Activated CD4-positive, alpha-beta T cell treated with anti-CD3 and anti-CD28 coated beads, Interleukin-2, Interleukin-4, amounts not matched to agents 100 ng/mL and 50 ng/mL, durations not matched to agents 16 hours and 8 hours (primary cell): ENCODE data around the gene ZSCAN4.

ENCODE experiments used
- DNase-seq: peaks from one replicate; pipeline ENCODE4 v3.0.0-alpha.2; 2020; ENCODE audit warnings: low spot score

ZSCAN4 gene

DNA sequence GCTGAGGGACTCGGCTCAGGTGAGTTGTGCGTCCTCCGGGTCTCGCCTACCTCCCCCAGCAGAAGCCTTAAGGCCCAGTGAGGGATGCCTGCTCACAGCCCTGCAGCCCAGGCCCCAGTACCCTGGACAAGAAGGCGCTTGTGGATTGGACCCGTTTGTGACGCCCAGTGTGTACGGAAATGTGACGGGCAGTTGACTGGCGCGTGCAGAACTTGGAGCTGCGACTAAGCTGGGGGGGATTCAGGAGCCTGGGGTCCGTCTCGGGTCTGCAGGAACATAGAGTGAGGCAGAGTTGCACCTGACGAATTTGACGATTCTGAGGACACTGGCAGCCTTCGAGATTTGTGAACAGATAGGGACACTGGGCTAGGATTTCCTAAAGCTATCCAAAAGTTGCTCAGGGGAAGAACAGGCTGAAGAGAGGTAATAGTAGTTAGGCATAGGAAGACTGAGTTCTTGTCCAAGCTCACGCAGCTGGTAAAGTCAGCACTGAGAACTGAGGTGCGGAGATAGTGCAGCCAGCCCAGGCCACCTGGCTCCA lies 13.6 kb downstream of the ZSCAN4 start:
- DNase-seq, result no peak

DNA sequence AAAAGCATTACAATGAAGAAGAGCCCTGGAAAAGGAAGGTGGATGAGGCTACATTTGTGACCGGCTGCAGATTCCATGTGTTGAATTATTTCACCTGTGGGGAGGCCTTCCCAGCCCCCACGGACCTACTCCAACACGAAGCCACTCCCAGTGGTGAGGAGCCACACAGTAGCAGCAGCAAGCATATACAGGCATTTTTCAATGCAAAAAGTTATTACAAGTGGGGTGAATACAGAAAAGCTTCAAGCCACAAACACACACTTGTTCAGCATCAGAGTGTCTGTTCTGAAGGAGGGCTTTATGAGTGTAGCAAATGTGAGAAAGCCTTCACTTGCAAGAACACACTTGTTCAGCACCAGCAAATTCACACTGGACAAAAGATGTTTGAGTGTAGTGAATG lies 18.0 kb downstream of the ZSCAN4 start:
- DNase-seq, result no peak

DNA sequence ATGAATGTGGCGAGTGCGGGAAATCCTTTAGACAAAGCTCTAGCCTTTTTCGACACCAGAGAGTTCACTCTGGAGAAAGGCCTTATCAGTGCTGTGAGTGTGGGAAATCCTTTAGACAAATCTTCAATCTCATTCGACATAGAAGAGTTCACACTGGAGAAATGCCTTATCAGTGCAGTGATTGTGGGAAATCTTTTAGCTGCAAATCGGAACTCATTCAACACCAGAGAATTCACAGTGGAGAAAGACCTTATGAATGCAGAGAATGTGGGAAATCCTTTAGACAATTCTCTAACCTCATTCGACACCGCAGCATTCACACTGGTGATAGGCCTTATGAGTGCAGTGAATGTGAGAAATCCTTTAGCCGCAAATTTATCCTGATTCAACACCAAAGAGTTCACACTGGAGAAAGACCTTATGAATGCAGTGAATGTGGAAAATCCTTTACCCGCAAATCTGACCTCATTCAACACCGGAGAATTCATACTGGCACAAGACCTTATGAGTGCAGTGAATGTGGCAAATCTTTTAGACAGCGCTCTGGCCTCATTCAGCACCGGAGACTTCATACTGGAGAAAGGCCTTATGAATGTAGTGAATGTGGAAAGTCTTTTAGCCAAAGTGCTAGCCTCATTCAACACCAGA lies 18.8 kb downstream of the ZSCAN4 start:
- no peak for DNase-seq

DNA sequence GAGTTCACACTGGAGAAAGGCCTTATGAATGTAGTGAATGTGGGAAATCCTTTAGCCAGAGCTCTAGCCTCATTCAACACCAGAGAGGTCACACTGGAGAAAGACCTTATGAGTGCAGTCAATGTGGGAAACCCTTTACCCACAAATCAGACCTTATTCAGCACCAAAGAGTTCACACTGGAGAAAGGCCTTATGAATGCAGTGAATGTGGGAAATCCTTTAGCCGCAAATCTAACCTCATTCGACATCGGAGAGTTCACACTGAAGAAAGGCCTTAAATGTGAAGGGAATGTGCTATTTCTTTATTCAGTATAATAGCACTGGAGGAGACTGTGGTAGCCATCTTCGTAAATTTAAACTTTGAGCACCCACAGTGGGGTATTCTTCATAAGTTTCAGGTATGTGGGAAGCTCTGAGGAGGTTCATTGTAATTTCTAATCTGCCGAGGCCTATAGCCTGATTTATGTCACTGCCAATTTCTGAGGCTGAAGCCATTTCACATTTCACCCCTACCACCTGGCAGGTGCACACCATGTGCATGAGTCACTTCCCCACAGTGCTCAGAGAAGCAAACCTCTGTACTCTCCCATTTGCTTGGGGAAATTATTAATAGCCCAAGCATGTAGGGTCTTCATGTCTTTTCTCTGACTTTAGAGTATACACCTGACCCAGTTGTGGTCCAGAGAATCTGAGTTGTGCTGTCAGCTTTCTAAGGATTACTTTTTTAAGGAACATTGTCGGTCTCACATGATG lies 19.5 kb downstream of the ZSCAN4 start:
- DNase-seq, result no peak

DNA sequence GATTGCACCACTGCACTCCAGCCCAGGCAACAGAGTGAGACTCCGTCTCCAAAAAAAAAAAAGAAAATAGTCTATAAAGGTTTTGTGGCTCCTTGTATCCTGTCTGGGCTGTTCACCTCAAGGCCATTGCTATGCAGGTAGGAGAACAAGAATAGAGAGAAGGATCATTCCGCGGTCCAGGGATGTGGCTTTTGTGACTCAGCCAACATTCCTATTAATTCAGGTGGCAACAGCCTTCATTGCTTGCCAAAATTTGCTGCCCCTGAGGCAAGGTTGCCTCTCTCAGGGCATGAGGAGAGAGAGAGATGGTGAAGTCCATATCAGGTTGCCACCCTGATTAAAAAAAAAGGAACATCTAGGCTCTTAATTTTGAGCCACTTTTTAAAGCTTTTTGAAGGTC lies 21.0 kb downstream of the ZSCAN4 start:
- DNase-seq, result no peak

DNA sequence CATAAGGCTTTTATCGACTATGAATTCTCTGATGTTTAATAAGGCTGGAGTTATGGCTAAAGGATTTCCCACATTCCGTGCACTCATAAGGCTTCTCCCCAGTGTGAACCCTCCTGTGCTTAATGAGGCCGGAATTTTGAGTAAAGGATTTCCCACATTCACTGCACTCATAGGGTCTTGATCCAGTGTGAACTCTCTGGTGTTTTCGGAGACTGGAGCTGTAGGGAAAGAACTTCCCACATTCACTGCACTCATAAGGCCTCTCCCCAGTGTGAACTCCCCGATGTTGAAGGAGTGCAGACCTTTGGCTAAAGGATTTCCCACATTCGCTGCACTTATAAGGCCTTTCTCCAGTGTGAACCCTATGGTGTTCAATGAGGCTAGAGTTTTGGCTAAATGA lies 32.9 kb downstream of the ZSCAN4 start:
- no peak for DNase-seq

DNA sequence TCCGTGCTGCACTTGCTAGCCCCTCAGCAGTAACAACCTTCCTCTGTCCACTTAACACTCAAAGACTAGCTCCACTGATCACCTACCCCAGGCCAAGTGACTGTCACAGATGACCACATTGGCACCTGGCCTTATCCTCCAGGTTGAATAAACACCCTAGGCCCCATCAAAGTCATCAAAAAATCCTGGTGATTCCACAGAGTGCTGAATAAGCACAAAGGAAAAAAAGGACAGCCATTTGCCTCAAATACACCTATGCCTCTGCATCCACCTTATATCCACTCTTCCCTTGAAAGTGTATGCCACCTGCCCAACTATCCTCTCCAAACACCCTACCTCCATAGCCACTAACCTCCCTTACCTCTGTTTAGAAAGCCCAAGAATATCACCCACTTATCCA lies 37.6 kb downstream of the ZSCAN4 start:
- DNase-seq, result no peak

DNA sequence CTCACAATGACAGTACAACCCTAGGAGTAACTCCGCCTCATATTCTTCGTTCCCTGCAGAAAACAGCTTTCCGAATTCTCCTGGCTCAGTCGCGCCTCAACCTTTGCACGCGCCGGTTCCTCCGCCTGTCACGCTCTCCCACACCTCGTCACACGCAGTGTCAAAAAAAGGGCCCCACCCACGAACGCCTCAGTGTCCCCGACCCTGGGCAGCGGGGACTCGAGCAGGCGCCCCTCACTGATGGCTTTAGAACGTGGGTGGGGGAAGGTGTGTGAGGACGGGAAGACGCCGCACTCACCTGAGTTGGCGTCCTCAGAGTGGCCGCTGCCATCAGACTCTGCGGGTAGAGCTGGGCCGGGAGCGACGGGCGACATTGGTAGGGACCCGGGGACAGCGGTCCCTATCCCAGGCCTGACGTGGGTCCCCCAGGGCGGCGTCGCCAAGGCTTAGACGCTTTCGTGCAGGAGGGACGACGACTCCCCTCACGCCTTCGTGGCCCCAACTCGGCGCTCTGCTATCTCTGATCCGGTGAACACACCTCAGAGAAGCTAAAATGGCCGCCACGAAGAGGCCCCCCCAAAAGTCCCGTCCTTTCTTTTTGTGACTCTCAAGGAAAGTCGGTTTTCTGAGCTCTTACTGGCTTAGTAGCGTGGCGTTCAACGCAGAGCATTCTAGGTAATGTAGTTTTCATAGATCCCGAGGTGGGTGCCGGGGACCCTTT lies 40.1 kb downstream of the ZSCAN4 start, which contains the start of gene ZNF154:
TSS of gene ZNF154 (minus strand) at position 564 of the 721 bp plus-strand sequence. CDS start at position 331, 233 bp downstream.
- no peak for DNase-seq

DNA sequence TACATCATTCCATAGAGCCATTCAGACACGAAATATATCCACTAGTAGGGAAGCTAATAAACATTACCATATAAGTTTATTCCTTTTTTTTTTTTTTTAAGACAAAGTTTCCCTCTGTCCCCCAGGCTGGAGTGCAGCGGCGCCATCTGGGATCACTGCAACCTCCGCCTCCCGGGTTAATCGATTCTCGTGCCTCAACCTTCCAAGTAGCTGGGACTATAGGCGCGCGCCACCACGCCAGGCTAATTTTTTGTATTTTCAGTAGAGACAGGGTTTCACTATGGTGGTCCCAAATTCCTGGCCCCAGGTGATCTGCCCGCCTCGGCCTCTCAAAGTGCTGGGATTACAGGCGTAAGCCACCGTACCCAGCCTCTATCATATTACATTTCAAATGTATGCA lies 40.9 kb downstream of the ZSCAN4 start:
- no peak for DNase-seq

DNA sequence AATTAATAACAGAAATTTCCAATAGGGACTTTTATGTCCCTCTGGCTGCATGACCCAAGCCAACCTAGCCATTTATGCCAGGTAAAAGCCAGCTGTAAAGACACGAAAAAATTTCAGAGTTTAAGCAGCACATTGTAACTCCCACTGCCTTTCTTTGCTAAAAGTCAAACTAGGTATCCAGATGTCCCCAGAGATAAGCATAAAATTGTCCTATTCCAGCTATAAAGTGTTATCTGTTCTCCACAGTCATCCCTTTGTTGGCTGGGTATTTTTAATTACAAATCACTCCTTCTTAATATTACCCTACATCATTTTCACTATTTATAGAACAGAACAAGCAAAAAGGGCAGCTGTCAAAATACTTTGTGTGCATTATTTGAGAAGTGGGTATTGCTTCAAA lies 43.5 kb downstream of the ZSCAN4 start:
- no peak for DNase-seq

DNA sequence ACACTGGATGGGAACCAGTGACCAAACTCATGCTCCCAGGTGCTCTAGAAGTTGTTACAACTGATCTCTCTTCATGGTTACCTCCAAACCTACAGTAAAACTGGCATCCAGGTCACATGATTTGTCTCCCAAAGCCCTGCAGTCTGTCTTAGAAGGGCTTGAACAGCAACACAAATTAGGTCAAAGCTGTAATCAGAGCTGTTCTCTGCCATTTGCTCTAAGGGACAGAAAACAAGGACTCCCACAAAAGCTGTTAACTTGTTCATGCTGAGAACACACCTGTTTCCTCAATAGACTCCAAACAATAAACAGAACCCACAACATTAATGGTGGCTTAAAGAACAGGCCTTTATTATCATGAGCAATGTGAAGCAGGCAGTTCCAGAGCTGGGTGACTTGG lies 50.7 kb downstream of the ZSCAN4 start:
- no peak for DNase-seq

DNA sequence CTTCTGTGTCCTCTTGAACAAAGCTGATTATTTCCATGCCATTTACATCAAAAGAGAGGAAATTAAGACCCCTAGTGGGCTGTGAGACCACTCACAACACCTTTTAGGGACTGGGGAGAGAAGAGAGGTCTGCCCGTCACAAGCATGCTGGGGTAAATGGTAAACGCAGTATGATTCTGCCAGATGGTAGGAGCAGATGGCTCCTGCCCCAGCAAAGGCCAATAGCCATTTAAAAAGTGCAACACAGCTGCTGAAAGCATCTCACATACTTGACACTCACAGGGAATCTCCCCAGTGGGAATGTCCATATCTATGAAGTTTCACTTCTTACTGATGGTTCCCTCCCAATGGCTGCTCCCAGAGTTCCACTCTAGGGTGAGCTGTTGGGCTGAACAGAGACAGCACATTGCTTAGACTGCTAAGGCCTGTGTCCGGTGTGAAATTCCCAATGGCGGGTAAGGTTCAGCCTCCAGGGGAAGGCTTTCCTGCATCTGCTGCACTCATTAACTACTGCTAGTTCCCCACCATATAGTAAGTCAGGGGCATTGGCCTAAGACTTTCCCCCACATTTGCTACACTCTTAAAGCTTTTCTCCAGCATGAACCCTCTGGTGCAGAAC lies 51.3 kb downstream of the ZSCAN4 start:
- DNase-seq, result no peak

DNA sequence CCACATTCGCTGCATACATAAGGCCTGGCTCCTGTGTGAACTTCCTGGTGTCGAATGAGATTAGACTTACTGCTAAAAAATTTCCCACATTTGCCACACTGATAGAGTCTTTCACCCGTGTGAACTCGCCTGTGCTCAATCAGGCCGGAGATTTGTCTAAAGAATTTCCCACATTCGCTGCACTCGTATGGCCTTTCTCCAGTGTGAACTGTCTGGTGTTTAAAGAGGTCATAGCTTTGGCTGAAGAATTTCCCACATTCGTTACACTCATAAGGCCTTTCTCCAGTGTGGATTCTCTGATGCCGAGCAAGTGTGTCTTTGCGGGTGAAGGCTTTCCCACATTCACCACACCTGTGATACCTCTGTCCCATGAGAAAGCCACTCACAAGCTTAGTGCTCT lies 52.1 kb downstream of the ZSCAN4 start:
- no peak for DNase-seq
